GM12872 (cell line): Measurements from ENCODE around the gene COX5B.
A peak's percentile ranks its signal among the peaks of the same experiment; 100 is the strongest.

Experiments
- CTCF ChIP-seq: IDR thresholded peaks from 3 replicates; pipeline ENCODE4 v1.5.1; 2011; ENCODE audit warnings: low read depth, mild to moderate bottlenecking, low read length, moderate library complexity; ENCODE audit not compliant: insufficient read depth

COX5B gene

GRCh38 chr2:97695744-97696143, 49.9 kb downstream of the COX5B start:
- no peak for TF ChIP-seq CTCF

GRCh38 chr2:97697252-97698235, 51.7 kb downstream of the COX5B start:
- peak; percentile 82 for TF ChIP-seq CTCF
